Measurements from ENCODE around the gene PIP4K2B. TPM values are rescaled to one million over a fixed set of nuclear protein-coding genes. Genes with fewer than 3 reads are reported as not detected.

PIP4K2B gene
- 24.8 and 71.6 TPM in 2 replicates for total RNA-seq

GRCh38 chr17:38799501-38800236 lies at the start of gene PIP4K2B:
TSS of gene PIP4K2B (minus strand) at chr17:38799556. CDS start at chr17:38799424, 132 bp downstream.

GRCh38 chr17:38824899-38825761 lies 25.8 kb upstream of the PIP4K2B start, which contains the start of gene CWC25:
TSS of gene CWC25 (minus strand) at chr17:38825321. CDS start at chr17:38825183, 138 bp downstream.

GRCh38 chr17:38752308-38753070 lies 46.9 kb downstream of the PIP4K2B start, which contains the start of gene PSMB3:
TSS of gene PSMB3 (plus strand) at chr17:38752741. CDS start at chr17:38752827, 86 bp downstream.

GRCh38 chr17:38748149-38748891 lies 51.0 kb downstream of the PIP4K2B start, which contains the start of gene PCGF2:
TSS of gene PCGF2 (minus strand) at chr17:38748336. CDS start at chr17:38740402, 7,934 bp downstream.

GRCh38 chr17:38729886-38730525 lies 69.3 kb downstream of the PIP4K2B start, which contains the start of gene CISD3:
TSS of gene CISD3 (plus strand) at chr17:38730341. CDS start at chr17:38730359, 18 bp downstream.

Other genes starting within 250 kb of the PIP4K2B start
- 0.06 TPM in 1 of 2 replicates, not detected in the other for gene SRCIN1, start 193.6 kb downstream of the PIP4K2B start, total RNA-seq
- 0.49 and 0.63 TPM in 2 replicates for gene EPOP, start 124.6 kb downstream of the PIP4K2B start, total RNA-seq
- 18.8 and 44.5 TPM in 2 replicates for gene MLLT6, start 94.3 kb downstream of the PIP4K2B start, total RNA-seq
- 1.9 and 4.4 TPM in 2 replicates for gene CISD3, start 69.2 kb downstream of the PIP4K2B start, total RNA-seq
- gene PCGF2, start 51.2 kb downstream of the PIP4K2B start, total RNA-seq = 6.2 and 9.5 TPM in 2 replicates
- 292 and 388 TPM in 2 replicates for gene PSMB3, start 46.8 kb downstream of the PIP4K2B start, total RNA-seq
- gene CWC25, start 25.8 kb upstream of the PIP4K2B start, total RNA-seq = 8.7 and 14.0 TPM in 2 replicates
- gene RPL23, start 54.2 kb upstream of the PIP4K2B start, total RNA-seq = 1,187 and 1,591 TPM in 2 replicates
- gene LASP1, start 70.5 kb upstream of the PIP4K2B start, total RNA-seq = 78.5 and 148 TPM in 2 replicates
- not detected in 2 replicates for gene FBXO47, start 167.8 kb upstream of the PIP4K2B start, total RNA-seq